HEK293 (cell line): ENCODE results near the gene DUS1L.

Experiments used
- IKZF3 ChIP-seq: fragments of 450-650 bp; IDR thresholded peaks from 2 replicates; pipeline ENCODE4 v1.5.0; 2018; ENCODE audit warnings: missing biosample characterization, mild to moderate bottlenecking, missing genetic modification characterization, moderate library complexity
- KLF10 ChIP-seq: fragments of 450-650 bp; IDR thresholded peaks from 2 replicates; pipeline ENCODE4 v1.5.1; 2018; ENCODE audit warnings: missing biosample characterization, mild to moderate bottlenecking, missing genetic modification characterization
- KLF17 ChIP-seq: fragments of 450-650 bp; formaldehyde crosslinking; IDR thresholded peaks from 2 replicates; pipeline ENCODE4 v1.5.1; 2016; ENCODE audit warnings: missing biosample characterization, missing genetic modification characterization
- KLF7 ChIP-seq: fragments of 450-650 bp; formaldehyde crosslinking; IDR thresholded peaks from 2 replicates; pipeline ENCODE4 v1.5.1; 2016; ENCODE audit warnings: missing biosample characterization, missing genetic modification characterization, borderline replicate concordance
- KLF9 ChIP-seq: fragments of 450-650 bp; formaldehyde crosslinking; IDR thresholded peaks from 2 replicates; pipeline ENCODE4 v1.5.1; 2016; ENCODE audit warnings: missing biosample characterization, missing genetic modification characterization, low read depth
- MYNN ChIP-seq: fragments of 450-650 bp; formaldehyde crosslinking; IDR thresholded peaks from 2 replicates; pipeline ENCODE4 v1.5.1; 2016; ENCODE audit warnings: missing biosample characterization, missing genetic modification characterization, borderline replicate concordance
- REPIN1 ChIP-seq: fragments of 450-650 bp; formaldehyde crosslinking; IDR thresholded peaks from 2 replicates; pipeline ENCODE4 v1.5.1; 2017; ENCODE audit warnings: missing biosample characterization, missing genetic modification characterization, low read depth
- WT1 ChIP-seq: fragments of 450-650 bp; formaldehyde crosslinking; IDR thresholded peaks from 2 replicates; pipeline ENCODE4 v1.5.1; 2016; ENCODE audit warnings: missing biosample characterization, missing genetic modification characterization
- ZBTB20 ChIP-seq: fragments of 450-650 bp; formaldehyde crosslinking; IDR thresholded peaks from 2 replicates; pipeline ENCODE4 v1.5.1; 2016; ENCODE audit warnings: missing biosample characterization, missing genetic modification characterization
- ZBTB6 ChIP-seq: fragments of 450-650 bp; formaldehyde crosslinking; IDR thresholded peaks from 2 replicates; pipeline ENCODE4 v1.5.1; 2017; ENCODE audit warnings: missing biosample characterization, missing genetic modification characterization
- ZFP37 ChIP-seq: fragments of 450-650 bp; formaldehyde crosslinking; IDR thresholded peaks from 2 replicates; pipeline ENCODE4 v1.5.1; 2016; ENCODE audit warnings: missing biosample characterization, missing genetic modification characterization
- ZIC2 ChIP-seq: fragments of 450-650 bp; formaldehyde crosslinking; IDR thresholded peaks from 2 replicates; pipeline ENCODE4 v1.5.1; 2016; ENCODE audit warnings: missing biosample characterization, missing genetic modification characterization
- ZNF132 ChIP-seq: fragments of 450-650 bp; formaldehyde crosslinking; IDR thresholded peaks from 2 replicates; pipeline ENCODE4 v1.5.1; 2017; ENCODE audit warnings: missing biosample characterization, missing genetic modification characterization, borderline replicate concordance
- ZNF138 ChIP-seq: fragments of 450-650 bp; formaldehyde crosslinking; IDR thresholded peaks from 2 replicates; pipeline ENCODE4 v1.5.1; 2016; ENCODE audit warnings: missing biosample characterization, missing genetic modification characterization, borderline replicate concordance
- ZNF175 ChIP-seq: fragments of 450-650 bp; formaldehyde crosslinking; IDR thresholded peaks from 2 replicates; pipeline ENCODE4 v1.5.1; 2016; ENCODE audit warnings: missing biosample characterization, missing genetic modification characterization
- ZNF239 ChIP-seq: fragments of 450-650 bp; formaldehyde crosslinking; IDR thresholded peaks from 2 replicates; pipeline ENCODE4 v1.5.1; 2016; ENCODE audit warnings: missing biosample characterization, missing genetic modification characterization
- ZNF366 ChIP-seq: fragments of 450-650 bp; formaldehyde crosslinking; conservative IDR thresholded peaks from 2 replicates; pipeline ENCODE4 v1.5.1; 2016; ENCODE audit warnings: missing biosample characterization, missing genetic modification characterization
- ZNF391 ChIP-seq: fragments of 450-650 bp; formaldehyde crosslinking; IDR thresholded peaks from 2 replicates; pipeline ENCODE4 v1.5.1; 2016; ENCODE audit warnings: low read depth, missing biosample characterization, missing genetic modification characterization, borderline replicate concordance
- ZNF394 ChIP-seq: fragments of 450-650 bp; formaldehyde crosslinking; IDR thresholded peaks from 2 replicates; pipeline ENCODE4 v1.5.1; 2016; ENCODE audit warnings: missing biosample characterization, missing genetic modification characterization, mild to moderate bottlenecking, moderate library complexity, borderline replicate concordance
- ZNF416 ChIP-seq: fragments of 450-650 bp; formaldehyde crosslinking; IDR thresholded peaks from 2 replicates; pipeline ENCODE4 v1.5.1; 2016; ENCODE audit warnings: missing biosample characterization, missing genetic modification characterization
- ZNF423 ChIP-seq: fragments of 450-650 bp; formaldehyde crosslinking; IDR thresholded peaks from 2 replicates; pipeline ENCODE4 v1.5.1; 2016; ENCODE audit warnings: missing biosample characterization, missing genetic modification characterization
- ZNF433 ChIP-seq: fragments of 450-650 bp; formaldehyde crosslinking; IDR thresholded peaks from 2 replicates; pipeline ENCODE4 v1.5.1; 2016; ENCODE audit warnings: missing biosample characterization, missing genetic modification characterization, low read depth
- ZNF521 ChIP-seq: fragments of 450-650 bp; formaldehyde crosslinking; IDR thresholded peaks from 2 replicates; pipeline ENCODE4 v1.5.1; 2017; ENCODE audit warnings: missing biosample characterization, mild to moderate bottlenecking, missing genetic modification characterization
- ZNF529 ChIP-seq: fragments of 450-650 bp; formaldehyde crosslinking; IDR thresholded peaks from 2 replicates; pipeline ENCODE4 v1.5.1; 2017; ENCODE audit warnings: missing genetic modification characterization, missing biosample characterization; ENCODE audit not compliant: insufficient replicate concordance
- ZNF530 ChIP-seq: fragments of 450-650 bp; formaldehyde crosslinking; IDR thresholded peaks from 2 replicates; pipeline ENCODE4 v1.5.1; 2016; ENCODE audit warnings: low read depth, missing biosample characterization, missing genetic modification characterization
- ZNF561 ChIP-seq: fragments of 450-650 bp; IDR thresholded peaks from 2 replicates; pipeline ENCODE4 v1.5.1; 2018; ENCODE audit warnings: missing biosample characterization, missing genetic modification characterization, borderline replicate concordance
- ZNF621 ChIP-seq: fragments of 450-650 bp; formaldehyde crosslinking; IDR thresholded peaks from 2 replicates; pipeline ENCODE4 v1.5.1; 2017; ENCODE audit warnings: missing biosample characterization, missing genetic modification characterization
- ZNF623 ChIP-seq: fragments of 450-650 bp; formaldehyde crosslinking; IDR thresholded peaks from 2 replicates; pipeline ENCODE4 v1.5.1; 2016; ENCODE audit warnings: missing biosample characterization, missing genetic modification characterization
- ZNF624 ChIP-seq: fragments of 450-650 bp; formaldehyde crosslinking; IDR thresholded peaks from 2 replicates; pipeline ENCODE4 v1.5.1; 2017; ENCODE audit warnings: missing biosample characterization, missing genetic modification characterization
- ZNF76 ChIP-seq: fragments of 450-650 bp; formaldehyde crosslinking; IDR thresholded peaks from 2 replicates; pipeline ENCODE4; 2016; ENCODE audit warnings: low read depth, missing biosample characterization, missing genetic modification characterization, borderline replicate concordance
- ZSCAN16 ChIP-seq: fragments of 450-650 bp; formaldehyde crosslinking; IDR thresholded peaks from 2 replicates; pipeline ENCODE4 v1.5.1; 2016; ENCODE audit warnings: missing biosample characterization, missing genetic modification characterization
- TF ChIP-seq, protein P1 (sequence below): fragments of 450-650 bp; formaldehyde crosslinking; IDR thresholded peaks from 2 replicates; pipeline ENCODE4 v1.5.1; 2017; ENCODE audit warnings: missing biosample characterization, missing genetic modification characterization
- TF ChIP-seq, protein P2 (sequence below): fragments of 450-650 bp; formaldehyde crosslinking; IDR thresholded peaks from 2 replicates; pipeline ENCODE4 v1.5.1; 2016; ENCODE audit warnings: missing biosample characterization, missing genetic modification characterization
- TF ChIP-seq, protein P3 (sequence below): fragments of 450-650 bp; formaldehyde crosslinking; IDR thresholded peaks from 2 replicates; pipeline ENCODE4 v1.5.1; 2017; ENCODE audit warnings: missing biosample characterization, missing genetic modification characterization

Gene DUS1L

DNA sequence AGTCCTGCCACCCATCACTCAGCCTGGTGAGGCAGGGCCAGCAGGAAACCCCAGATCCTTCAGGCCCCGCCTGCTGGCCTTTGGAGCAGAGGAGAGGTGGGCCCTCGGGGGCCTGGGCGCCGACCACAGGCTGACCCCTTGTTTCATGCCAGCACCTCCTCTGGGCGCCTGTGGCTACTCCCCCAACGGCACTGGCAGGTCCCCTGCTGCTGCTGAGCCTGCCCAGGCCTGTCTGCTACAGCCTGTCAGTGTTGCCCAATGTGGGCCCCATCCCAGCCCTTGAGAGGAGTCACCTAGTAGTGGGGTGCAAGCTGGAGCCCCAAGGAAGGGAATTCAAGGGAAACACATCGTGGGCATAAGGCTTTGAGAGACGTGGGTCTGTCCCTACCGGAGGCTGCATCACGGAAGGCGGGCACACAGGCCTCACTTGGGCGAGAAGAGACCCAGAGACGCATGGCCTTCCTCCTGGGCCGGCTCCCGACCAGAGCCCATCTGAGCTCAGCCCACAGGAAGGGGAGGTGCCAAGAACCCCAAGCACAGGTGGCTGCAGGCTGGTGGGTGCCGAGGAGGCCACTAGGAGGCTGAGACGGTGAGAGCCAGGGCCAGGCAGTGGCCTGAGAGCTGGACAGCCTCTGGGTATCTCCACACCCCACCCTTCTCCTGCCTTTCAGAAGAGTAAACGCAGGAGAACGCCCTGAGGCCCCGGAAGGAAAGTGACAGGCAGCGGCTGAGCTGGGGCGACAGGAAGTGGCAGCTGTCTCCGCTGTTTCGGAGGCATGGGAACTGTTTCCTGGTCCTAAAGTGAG lies 40.5 kb upstream of the DUS1L start (continued):
- TF ChIP-seq, protein P1, sequence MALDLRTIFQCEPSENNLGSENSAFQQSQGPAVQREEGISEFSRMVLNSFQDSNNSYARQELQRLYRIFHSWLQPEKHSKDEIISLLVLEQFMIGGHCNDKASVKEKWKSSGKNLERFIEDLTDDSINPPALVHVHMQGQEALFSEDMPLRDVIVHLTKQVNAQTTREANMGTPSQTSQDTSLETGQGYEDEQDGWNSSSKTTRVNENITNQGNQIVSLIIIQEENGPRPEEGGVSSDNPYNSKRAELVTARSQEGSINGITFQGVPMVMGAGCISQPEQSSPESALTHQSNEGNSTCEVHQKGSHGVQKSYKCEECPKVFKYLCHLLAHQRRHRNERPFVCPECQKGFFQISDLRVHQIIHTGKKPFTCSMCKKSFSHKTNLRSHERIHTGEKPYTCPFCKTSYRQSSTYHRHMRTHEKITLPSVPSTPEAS (tag by site-specific recombination): no peak
- TF ChIP-seq ZBTB20 (tag by site-specific recombination): no peak; the same call in 1 of the 2 replicates
- no peak for TF ChIP-seq ZFP37 (tag by site-specific recombination)
- TF ChIP-seq ZNF132 (tag by site-specific recombination): no peak
- TF ChIP-seq, protein P2, sequence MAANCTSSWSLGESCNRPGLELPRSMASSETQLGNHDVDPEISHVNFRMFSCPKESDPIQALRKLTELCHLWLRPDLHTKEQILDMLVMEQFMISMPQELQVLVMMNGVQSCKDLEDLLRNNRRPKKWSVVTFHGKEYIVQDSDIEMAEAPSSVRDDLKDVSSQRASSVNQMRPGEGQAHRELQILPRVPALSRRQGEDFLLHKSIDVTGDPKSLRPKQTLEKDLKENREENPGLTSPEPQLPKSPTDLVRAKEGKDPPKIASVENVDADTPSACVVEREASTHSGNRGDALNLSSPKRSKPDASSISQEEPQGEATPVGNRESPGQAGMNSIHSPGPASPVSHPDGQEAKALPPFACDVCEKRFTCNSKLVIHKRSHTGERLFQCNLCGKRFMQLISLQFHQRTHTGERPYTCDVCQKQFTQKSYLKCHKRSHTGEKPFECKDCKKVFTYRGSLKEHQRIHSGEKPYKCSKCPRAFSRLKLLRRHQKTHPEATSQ (tag by site-specific recombination): no peak
- TF ChIP-seq KLF9 (tag by site-specific recombination): no peak
- no peak for TF ChIP-seq REPIN1
- no peak for TF ChIP-seq KLF7
- TF ChIP-seq, protein P3, sequence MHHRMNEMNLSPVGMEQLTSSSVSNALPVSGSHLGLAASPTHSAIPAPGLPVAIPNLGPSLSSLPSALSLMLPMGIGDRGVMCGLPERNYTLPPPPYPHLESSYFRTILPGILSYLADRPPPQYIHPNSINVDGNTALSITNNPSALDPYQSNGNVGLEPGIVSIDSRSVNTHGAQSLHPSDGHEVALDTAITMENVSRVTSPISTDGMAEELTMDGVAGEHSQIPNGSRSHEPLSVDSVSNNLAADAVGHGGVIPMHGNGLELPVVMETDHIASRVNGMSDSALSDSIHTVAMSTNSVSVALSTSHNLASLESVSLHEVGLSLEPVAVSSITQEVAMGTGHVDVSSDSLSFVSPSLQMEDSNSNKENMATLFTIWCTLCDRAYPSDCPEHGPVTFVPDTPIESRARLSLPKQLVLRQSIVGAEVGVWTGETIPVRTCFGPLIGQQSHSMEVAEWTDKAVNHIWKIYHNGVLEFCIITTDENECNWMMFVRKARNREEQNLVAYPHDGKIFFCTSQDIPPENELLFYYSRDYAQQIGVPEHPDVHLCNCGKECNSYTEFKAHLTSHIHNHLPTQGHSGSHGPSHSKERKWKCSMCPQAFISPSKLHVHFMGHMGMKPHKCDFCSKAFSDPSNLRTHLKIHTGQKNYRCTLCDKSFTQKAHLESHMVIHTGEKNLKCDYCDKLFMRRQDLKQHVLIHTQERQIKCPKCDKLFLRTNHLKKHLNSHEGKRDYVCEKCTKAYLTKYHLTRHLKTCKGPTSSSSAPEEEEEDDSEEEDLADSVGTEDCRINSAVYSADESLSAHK (tag by site-specific recombination): no peak
- TF ChIP-seq KLF17 (tag by site-specific recombination): no peak; the same call in 1 of the 2 replicates
- TF ChIP-seq ZNF423: peak; percentile 72
- TF ChIP-seq ZBTB6 (tag by site-specific recombination): no peak
- TF ChIP-seq ZNF621: no peak
- no peak for TF ChIP-seq ZNF416 (tag by site-specific recombination)
- no peak for TF ChIP-seq ZNF521 (tag by site-specific recombination)
- TF ChIP-seq ZNF624 (tag by site-specific recombination): no peak
- TF ChIP-seq ZNF561: no peak
- TF ChIP-seq ZNF76: no peak
- TF ChIP-seq ZNF394 (tag by site-specific recombination): peak; percentile 40; the same call in 1 of the 2 replicates
- no peak for TF ChIP-seq ZNF433
- no peak for TF ChIP-seq ZSCAN16
- no peak for TF ChIP-seq MYNN (tag by site-specific recombination)
- no peak for TF ChIP-seq ZNF175 (tag by site-specific recombination)
- no peak for TF ChIP-seq WT1 (tag by site-specific recombination)
- TF ChIP-seq ZNF530 (tag by site-specific recombination): no peak
- no peak for TF ChIP-seq ZNF529 (tag by site-specific recombination)
- no peak for TF ChIP-seq KLF10
- no peak for TF ChIP-seq ZNF138
- no peak for TF ChIP-seq ZNF366 (tag by site-specific recombination)
- no peak for TF ChIP-seq IKZF3
- TF ChIP-seq ZIC2 (tag by site-specific recombination): peak; percentile 83
- TF ChIP-seq ZNF391 (tag by site-specific recombination): no peak
- no peak for TF ChIP-seq ZNF623 (tag by site-specific recombination)
- TF ChIP-seq ZNF239 (tag by site-specific recombination): no peak
